ENCODE results near the gene SLC44A4. TPM values are rescaled to one million over a fixed set of nuclear protein-coding genes. Genes with fewer than 3 reads are reported as not detected.
"Not testable (repeated sequence)": the region's sequence is repeated elsewhere in the genome, so short reads cannot be mapped to it uniquely, and the experiment has no call there.

SLC44A4 gene
- total RNA-seq, 1 donor from 2014 or later: 0.94 TPM

DNA sequence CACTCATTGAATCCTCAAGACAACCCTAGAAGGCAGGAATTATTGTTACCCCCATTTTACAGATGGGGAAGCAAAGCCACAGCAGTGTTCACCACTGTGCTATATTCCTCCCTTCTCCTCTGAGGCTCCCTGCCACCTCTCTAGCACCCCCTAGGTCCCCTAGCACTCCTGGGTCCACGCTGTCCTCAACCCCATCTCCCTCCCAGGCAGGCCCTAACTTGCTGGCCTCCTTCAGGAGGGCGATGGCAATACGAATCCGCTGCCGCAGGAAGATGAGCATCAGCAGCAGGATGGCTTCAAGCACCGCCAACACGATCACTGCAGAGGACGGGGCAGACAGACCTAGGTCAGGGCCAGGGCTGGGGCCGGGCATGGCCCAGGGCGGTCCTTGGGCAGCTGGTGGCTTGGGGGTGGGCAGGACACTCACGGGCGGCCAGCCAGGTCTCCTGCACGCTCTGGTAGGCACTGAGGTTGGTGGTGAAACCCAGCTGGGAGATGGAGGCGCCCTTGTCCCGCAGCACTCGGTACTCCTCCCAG, 8.3 kb downstream of the SLC44A4 start:
- Mint-ChIP-seq H3K27me3 (ENCODE audit: low read depth) (no peaks in the 10 kb centered on the region), H3K36me3 (no peaks in the 10 kb centered on the region), H3K4me3 (no peak overlapping the region), H3K4me1 (peaks cover 6% of the 10 kb centered on the region), H3K27ac (peak overlapping the region; percentile 47), H3K9me3 (no peaks in the 10 kb centered on the region)
- TF ChIP-seq, protein P1, sequence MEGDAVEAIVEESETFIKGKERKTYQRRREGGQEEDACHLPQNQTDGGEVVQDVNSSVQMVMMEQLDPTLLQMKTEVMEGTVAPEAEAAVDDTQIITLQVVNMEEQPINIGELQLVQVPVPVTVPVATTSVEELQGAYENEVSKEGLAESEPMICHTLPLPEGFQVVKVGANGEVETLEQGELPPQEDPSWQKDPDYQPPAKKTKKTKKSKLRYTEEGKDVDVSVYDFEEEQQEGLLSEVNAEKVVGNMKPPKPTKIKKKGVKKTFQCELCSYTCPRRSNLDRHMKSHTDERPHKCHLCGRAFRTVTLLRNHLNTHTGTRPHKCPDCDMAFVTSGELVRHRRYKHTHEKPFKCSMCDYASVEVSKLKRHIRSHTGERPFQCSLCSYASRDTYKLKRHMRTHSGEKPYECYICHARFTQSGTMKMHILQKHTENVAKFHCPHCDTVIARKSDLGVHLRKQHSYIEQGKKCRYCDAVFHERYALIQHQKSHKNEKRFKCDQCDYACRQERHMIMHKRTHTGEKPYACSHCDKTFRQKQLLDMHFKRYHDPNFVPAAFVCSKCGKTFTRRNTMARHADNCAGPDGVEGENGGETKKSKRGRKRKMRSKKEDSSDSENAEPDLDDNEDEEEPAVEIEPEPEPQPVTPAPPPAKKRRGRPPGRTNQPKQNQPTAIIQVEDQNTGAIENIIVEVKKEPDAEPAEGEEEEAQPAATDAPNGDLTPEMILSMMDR (IDR thresholded peaks at IDR 0.05; ENCODE audit: unreplicated experiment): no peak
- no peak for DNase-seq (ENCODE audit: low spot score in 2 of 2, unreplicated experiment in 2 of 2)

DNA sequence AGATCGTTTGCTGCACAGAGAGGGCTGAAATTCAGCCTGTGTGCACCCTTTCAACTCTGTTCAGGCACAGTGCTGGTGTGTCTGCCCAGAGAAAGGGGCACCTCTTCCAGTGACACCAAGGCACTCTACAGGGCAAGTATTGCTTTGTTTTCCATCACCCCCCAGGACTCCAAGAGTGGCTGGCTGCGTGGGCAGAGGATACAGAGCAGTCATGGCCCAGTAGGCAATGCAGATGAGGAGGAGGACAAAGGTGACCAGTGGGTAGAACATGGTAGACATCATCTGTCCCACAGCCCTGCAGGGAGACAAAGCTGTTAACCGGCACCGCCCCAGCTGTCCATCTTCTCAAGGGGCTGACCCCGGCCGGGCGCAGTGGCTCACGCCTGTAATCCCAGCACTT, 9.5 kb downstream of the SLC44A4 start:
- Mint-ChIP-seq H3K4me1 (peaks cover 14% of the 10 kb centered on the region), H3K4me3 (no peak overlapping the region), H3K27me3 (ENCODE audit: low read depth) (no peaks in the 10 kb centered on the region), H3K27ac (no peak overlapping the region), H3K9me3 (no peaks in the 10 kb centered on the region), H3K36me3 (no peaks in the 10 kb centered on the region)
- TF ChIP-seq, protein P1 (IDR thresholded peaks at IDR 0.05; ENCODE audit: unreplicated experiment): no peak
- DNase-seq (ENCODE audit: low spot score in 2 of 2, unreplicated experiment in 2 of 2): no peak

DNA sequence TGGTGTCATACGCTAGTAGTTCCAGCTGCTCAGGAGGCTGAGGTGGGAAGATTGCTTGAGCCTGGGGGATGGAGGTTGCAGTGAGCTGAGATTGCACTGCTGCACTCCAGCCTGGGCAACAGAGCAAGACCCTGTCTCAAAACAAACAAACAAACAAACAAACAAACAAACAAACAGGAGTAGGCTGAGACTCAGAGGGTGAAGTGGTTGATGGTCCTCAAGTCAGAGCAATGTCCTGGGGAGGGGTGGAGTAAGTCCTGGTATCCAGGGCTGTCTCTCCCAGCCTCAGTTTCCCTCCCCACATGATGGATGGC, 10.2 kb downstream of the SLC44A4 start:
- not testable (repeated sequence) for H3K27me3 Mint-ChIP-seq (ENCODE audit: low read depth); DNase-seq (ENCODE audit: low spot score in 2 of 2, unreplicated experiment in 2 of 2); H3K36me3 Mint-ChIP-seq; H3K4me3 Mint-ChIP-seq; H3K27ac Mint-ChIP-seq; H3K9me3 Mint-ChIP-seq
- H3K4me1 Mint-ChIP-seq: peaks cover 16% of the 10 kb centered on the region

DNA sequence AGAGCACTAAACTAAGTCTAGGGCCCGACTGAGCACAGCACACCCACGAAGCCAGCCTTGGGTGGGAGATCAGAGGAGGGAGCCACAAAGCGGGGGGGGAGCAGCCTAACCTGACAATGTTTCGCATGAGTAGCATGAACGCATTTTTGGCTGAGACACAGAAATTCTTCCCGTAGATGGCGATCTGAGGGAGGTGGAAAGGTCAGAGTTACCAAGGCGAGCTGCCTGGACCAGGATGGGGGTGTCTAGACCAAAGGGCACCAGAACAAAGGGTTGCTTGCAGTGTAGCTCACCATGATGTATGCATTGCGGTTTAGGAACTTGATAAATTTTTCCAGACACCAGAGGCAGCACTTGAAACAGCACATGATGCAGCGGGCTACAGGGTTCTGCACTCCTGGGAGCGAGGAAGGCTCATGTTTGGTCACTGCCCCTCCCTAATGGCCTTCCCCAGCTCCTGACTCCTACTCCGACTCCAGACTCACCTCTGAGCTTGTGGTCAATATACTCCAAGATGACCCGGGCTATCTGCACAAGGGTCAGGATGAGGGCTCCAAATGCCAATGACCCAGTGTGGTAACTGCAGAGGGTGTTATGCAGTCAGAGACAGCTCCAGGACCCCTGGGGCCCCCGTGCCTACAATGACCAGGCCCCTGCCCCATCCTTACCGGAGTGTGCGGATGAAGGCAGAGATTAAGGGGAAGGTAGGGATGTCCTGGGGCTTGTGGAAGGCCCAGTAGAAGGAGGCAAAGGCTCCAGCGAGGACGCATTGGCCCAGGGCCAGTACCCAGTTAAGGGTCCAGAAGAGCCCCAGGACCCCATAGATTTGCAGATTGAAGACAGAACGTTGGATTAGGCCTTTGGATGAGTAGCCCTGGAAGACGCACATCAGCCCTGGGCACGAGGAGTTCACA, 13.3 kb downstream of the SLC44A4 start:
- H3K9me3 Mint-ChIP-seq: no peaks in the 10 kb centered on the region
- DNase-seq (ENCODE audit: low spot score in 2 of 2, unreplicated experiment in 2 of 2): no peak
- H3K27me3 Mint-ChIP-seq (ENCODE audit: low read depth): no peaks in the 10 kb centered on the region
- TF ChIP-seq, protein P1 (IDR thresholded peaks at IDR 0.05; ENCODE audit: unreplicated experiment): no peak
- H3K4me3 Mint-ChIP-seq: peak overlapping the region; percentile 17
- no peak overlapping the region for H3K27ac Mint-ChIP-seq
- no peaks in the 10 kb centered on the region for H3K36me3 Mint-ChIP-seq
- H3K4me1 Mint-ChIP-seq: peaks cover 20% of the 10 kb centered on the region

DNA sequence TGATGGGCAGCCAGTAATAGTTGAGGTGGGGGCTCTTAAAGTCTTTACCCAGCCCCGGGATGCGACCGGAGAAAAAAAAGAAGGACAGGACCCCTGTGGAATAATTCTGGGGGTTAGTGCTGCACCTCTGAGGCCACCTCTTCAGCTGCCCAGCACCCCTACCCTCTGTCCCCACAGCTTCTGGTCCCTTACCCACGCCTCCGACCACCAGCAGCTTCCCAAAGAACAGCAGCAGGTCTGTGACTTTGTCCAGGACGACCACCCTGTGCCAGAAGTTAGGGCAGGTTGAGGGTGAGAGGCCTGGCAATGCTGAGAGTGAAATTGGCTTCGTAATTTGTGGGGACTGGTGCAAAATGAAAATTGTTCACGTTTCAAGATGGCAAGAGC, 14.0 kb downstream of the SLC44A4 start:
- H3K4me3 Mint-ChIP-seq: peak overlapping the region; percentile 17
- no peaks in the 10 kb centered on the region for H3K9me3 Mint-ChIP-seq
- H3K27me3 Mint-ChIP-seq (ENCODE audit: low read depth): no peaks in the 10 kb centered on the region
- no peak for DNase-seq (ENCODE audit: low spot score in 2 of 2, unreplicated experiment in 2 of 2)
- H3K4me1 Mint-ChIP-seq: peaks cover 20% of the 10 kb centered on the region
- H3K27ac Mint-ChIP-seq: peak overlapping the region; percentile 100
- TF ChIP-seq, protein P1 (IDR thresholded peaks at IDR 0.05; ENCODE audit: unreplicated experiment): no peak
- peaks cover 3% of the 10 kb centered on the region for H3K36me3 Mint-ChIP-seq

DNA sequence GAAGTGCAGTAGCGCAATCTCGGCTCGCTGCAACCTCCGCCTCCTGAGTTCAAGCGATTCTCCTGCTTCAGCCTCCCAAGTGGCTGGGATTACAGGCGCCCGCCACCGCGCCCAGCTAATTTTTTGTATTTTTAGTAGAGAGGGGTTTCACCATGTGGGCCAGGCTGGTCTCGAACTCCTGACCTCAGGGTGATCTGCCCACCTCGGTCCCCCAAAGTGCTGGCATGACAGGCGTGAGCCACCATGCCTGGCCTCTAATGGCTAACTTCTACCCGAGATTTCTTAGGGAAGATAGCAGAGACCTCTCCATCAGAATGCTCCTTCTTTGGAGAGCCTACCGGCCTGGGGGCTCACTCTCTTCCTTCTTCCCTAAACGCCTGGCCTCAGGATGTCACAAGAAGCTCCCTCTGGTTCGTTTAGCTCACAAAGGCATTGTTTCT, 14.7 kb downstream of the SLC44A4 start:
- not testable (repeated sequence) for H3K27me3 Mint-ChIP-seq (ENCODE audit: low read depth); DNase-seq (ENCODE audit: low spot score in 2 of 2, unreplicated experiment in 2 of 2); H3K9me3 Mint-ChIP-seq; H3K36me3 Mint-ChIP-seq
- H3K4me1 Mint-ChIP-seq: peaks cover 20% of the 10 kb centered on the region
- H3K4me3 Mint-ChIP-seq: peak overlapping the region; percentile 97
- peak overlapping the region; percentile 100 for H3K27ac Mint-ChIP-seq
